HEK293T (cell line): ENCODE measurements around the gene NME9.

Experiments
- ARNT ChIP-seq: fragments of 450-650 bp; IDR thresholded peaks from 2 replicates; pipeline ENCODE4 v1.6.1; 2017; ENCODE audit warnings: mild to moderate bottlenecking
- BHLHE40 ChIP-seq: fragments of 450-650 bp; IDR thresholded peaks from 2 replicates; pipeline ENCODE4 v1.6.1; 2016; ENCODE audit warnings: mild to moderate bottlenecking, moderate library complexity, borderline replicate concordance
- FOXA1 ChIP-seq: fragments of 450-650 bp; IDR thresholded peaks from 2 replicates; pipeline ENCODE4 v1.6.1; 2016; ENCODE audit warnings: mild to moderate bottlenecking
- FOXK2 ChIP-seq: fragments of 450-650 bp; IDR thresholded peaks from 2 replicates; pipeline ENCODE4 v1.6.1; 2016; ENCODE audit warnings: mild to moderate bottlenecking
- HDGF ChIP-seq: fragments of 450-650 bp; IDR thresholded peaks from 2 replicates; pipeline ENCODE4 v1.6.1; 2017; ENCODE audit warnings: antibody characterized with exemption, borderline replicate concordance
- NFRKB ChIP-seq: fragments of 450-650 bp; IDR thresholded peaks from 2 replicates; pipeline ENCODE4 v1.6.1; 2016; ENCODE audit warnings: mild to moderate bottlenecking, moderate library complexity
- PKNOX1 ChIP-seq: fragments of 450-650 bp; IDR thresholded peaks from 2 replicates; pipeline ENCODE4 v1.6.1; 2016
- SP1 ChIP-seq: fragments of 450-650 bp; IDR thresholded peaks from 2 replicates; pipeline ENCODE4 v1.6.1; 2017
- SUZ12 ChIP-seq: fragments of 450-650 bp; IDR thresholded peaks from 2 replicates; pipeline ENCODE4 v1.6.1; 2016; ENCODE audit warnings: mild to moderate bottlenecking

- TF ChIP-seq HDGF (no peak), SUZ12 (no peak), SP1 (no peak), FOXK2 (no peak), NFRKB (no peak), ARNT (no peak), BHLHE40 (no peak), FOXA1 (no peak), PKNOX1 (no peak)
Observed at GRCh38 chr3:138254216-138254615, 75.4 kb downstream of the NME9 start.
